GM21619 (cell line): ENCODE results near the gene TMEM263.
"Not testable (repeated sequence)": the region's sequence is repeated elsewhere in the genome, so short reads cannot be mapped to it uniquely, and the experiment has no call there.

Experiments used
- ATAC-seq: cut with Tn5 transposase; IDR thresholded peaks from one replicate; pipeline ENCODE4 v1.9.1; 2021; ENCODE audit not compliant: unreplicated experiment

The TMEM263 gene

DNA sequence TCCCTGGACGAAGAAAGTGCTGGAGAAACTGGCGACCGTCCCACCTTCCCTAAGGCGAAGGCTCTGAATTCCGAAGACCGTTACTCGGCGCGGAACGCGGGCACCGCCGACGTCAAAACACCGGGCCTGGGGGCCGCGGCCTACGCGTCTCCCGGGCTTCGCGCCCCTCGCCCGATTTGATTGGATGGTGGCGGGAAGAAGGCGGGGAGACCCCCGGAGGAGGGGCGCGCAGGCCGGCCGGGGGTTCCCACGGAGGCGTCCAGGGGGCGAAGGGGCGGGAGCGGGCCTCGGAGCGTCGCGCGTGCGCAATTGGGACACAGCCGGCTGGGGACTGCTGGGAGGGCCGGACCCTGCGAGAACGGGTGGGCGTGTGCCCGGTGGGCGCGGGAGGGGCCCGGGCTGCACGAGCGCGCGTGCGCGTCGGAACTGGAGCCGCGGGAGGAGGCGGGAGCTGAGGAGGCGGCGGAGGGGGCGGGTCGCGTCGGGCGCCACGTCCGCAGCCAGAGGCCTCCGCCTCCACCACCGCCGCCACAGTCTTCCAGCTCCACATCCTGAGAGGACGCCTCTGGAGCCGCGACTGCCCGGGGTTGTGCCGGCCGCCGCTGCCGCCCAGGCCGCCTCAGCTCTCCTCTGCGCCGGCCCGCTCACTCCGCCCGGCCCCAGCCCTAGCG, at the start of gene TMEM263:
TSS of gene TMEM263 (plus strand) at position 531 of the 671 bp plus-strand sequence. CDS start 11,210 bp downstream, outside the sequence.
- ATAC-seq: peak; percentile 76

DNA sequence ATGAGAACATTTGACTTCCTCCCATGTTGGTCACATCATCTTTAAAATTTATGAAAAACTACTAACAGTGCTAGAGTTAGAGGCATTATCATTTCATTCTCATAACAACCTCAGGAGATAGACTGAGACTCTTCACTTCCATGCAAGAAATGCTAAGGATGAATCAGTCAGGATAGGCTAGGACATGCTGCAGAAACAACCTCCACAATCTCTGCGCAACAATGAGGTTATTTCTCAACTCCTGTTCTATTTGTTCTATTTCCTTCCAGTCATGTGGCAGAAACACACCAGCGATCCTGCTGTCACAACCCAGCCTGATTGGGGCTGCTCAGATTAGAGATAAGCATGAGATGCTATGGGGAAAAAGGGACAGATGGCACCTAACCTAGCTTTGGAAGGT, 49.0 kb upstream of the TMEM263 start:
- no peak for ATAC-seq

DNA sequence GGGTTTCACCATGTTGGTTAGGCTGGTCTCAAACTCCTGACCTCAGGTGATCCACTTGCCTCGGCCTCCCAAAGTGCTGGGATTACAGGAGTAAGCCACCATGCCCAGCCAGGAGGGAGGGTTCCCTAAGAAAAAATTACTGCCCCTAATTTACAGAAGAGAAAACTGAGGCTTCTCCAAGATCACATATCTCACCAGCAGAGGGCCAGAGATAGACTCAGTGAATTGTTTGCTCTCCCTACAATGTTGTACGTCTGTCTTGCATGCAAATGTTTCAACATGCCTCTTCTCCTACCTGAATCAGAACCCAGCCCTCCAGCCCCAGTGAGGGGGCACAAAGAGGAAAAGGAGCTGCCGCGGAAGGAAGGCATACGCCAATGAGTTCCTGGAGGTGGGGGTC, 48.3 kb upstream of the TMEM263 start:
- ATAC-seq: no peak

DNA sequence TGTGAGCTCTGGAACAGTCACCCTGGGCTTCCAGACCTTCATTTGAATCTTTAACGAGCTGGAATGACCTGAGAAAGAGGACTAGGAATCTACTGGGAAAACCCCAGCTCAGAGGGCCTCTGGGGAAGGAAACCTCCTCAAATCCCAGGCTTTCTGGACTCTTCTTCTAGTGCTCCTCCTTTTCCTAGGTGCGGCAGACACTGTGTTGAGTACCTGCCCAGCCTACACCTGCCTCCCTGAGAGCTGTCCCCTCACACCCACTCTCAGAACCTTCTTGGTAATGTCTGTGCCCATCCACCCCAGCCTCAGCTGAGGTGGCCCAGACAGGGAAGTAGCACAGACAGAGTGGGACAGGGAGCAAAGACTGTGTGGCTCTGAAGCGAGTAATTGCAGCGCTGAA, 47.9 kb upstream of the TMEM263 start:
- ATAC-seq: no peak

DNA sequence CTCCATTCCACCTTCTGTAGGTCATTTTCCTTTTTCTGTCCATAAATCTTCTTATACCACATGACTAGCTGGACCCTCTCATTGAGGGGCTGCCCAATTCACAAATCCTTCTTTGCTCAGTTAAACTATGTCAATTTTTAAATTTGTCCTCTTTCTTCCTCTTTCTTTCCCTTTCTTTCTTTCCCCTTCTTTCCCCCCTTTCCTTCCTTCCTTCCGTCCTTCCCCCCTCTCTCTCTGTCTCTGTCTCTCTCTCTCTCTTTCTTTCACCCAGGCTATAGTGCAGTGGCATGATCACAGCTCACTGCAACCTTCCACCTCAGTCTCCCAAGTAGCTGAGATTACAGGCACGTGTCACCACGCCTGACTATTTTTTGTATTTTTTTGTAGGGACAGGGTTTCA, 47.1 kb upstream of the TMEM263 start:
- ATAC-seq: no peak

DNA sequence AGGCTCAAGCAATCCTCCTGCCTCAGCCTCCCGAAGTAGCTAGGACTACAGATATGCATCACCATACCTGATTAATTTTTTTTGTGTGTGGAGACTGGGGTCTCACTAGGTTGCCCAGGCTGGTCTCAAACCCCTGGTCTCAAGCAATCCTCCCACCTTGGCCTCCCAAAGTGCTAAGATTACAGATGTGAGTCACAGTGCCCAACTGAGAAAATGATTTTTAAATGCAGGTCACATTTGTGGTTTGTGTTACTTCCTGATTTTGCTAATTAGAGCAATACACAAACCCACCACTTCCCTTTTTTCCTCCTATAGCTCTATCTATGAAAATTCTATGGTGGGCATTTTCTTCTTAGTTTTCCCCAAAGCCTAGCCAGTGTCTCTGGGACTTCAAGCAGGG, 45.5 kb upstream of the TMEM263 start:
- ATAC-seq: peak; percentile 67

DNA sequence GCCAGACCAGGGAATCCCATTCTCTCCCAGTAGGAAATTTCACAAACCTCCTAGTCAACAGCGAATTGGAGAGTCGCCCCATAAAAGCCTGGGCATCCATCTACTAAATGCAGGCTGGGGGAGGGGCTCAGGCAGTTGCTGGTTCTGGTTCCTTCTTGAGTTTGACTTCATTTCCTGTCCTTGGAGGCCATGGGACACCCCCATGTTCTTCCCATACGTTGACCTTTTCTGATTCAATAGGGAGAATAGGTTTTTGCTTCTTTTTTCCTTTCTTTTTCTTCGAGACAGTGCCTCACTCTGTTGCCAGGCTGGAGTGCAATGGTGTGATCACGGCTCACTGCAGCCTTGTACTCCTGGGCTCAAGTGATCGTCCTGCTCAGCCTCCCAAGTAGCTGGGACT, 44.1 kb upstream of the TMEM263 start:
- no peak for ATAC-seq

DNA sequence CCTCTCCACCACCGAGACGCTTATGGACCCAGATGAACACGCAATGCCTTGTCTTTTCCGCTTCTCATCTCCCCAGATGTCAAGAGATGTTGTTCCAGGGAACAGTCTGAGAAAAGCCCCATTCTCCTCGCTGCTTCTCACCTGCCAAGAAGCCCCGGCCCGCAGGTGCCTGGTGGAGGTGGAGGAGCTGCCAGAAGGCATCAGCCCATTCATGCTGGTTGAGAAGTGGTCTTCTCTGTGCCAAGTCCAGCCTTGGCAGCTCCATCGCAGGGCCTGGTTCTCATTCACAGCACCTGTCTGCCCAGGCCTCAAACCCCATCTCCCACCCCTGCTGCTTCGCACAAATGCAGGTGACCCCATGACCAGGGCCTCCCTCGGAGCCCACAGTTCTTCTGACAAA, 42.3 kb upstream of the TMEM263 start:
- no peak for ATAC-seq

DNA sequence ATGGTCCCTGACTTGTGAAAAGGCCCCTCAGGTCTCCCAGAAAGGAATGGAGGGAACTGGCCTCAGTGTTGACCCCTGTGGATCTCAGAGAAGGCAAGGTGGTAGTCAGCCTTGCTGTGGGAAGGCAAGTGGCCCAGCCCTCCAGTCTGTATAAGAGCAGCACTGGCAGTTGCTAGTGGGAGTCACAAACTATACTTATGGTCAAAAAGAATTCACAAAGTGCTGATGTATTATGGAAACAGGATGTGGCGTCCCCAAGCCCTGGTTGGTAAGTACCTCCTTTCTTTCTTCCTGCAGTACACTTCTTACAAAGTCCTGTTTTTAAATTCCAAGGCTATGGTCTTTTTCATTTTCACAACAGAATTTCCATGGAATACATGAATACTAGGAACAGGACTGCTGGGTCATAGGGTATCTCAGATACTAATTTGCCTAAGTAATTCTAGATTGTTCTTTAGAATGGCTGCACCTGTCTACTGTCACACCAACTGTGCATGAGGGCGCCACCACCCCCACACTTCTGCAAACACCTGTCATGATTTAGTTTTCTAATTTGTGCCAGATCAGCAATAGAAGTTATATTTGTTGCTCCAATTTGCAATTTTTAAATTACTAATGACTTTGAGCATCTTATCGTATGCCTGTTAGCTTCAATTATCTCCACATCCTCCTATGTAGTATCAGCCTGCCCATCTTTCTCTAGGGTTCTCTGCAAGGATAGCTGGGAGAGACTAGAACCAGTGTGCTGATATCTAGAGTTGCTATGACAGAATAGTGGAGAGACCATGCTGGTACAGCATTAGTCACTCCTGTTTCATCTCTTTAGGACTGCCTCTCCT, 40.7 kb upstream of the TMEM263 start:
- peak; percentile 64 for ATAC-seq

DNA sequence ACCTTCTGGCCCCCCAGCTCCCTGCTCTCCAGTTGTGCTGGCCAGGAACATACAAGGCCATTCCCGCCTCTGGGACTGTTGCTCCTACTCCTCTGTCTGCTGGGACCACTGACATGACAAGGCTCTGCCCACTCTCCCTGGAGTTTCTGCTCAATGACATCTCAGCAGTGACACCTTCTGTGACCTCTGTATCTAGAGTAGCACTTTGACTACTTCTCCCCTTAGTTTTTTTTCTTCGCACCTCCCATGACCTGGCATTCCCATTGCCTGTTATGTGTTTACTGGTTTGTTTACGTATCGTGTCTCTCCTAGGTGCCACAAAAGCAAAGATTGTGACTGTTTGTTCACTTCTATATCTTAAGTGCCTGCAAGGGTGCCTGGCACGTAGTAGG, 40.1 kb upstream of the TMEM263 start:
- no peak for ATAC-seq

DNA sequence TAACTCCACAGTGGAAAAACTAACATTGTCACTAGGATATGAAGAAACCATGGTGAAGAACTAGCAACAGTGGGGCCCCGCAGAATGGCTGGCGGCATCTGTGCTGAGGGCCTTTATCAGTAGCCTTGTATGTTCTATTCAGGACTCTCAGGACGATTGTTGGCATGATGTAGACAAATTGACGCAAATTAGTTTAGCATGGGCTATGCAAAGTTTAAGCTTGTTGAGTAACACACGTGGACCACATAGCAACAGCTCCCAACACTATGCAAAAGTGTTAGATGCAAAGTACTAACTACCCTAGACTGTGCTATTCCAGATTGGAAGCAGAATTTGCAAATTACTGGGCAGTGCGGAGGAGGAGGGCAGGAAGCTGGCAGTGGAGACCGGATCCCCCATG, 38.2 kb upstream of the TMEM263 start:
- no peak for ATAC-seq

DNA sequence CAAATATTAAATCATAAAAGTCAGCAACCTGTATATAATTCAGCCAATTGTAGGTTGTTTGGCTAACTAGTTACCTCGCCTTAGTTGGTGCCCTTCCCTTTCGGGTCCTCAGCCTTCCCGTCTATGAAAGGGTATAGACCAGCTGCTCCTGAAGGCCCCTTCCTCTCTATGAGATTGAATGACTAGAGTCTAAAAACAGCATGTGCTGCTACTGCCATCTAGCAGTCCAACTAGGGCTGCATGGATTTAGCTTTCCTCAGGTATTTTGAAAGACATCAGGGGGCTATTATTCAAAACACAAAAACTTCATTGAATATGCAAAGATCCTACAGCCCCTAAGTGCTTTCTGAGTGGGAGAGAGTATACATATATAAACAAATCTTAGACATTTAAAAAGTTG, 37.0 kb upstream of the TMEM263 start:
- no peak for ATAC-seq

DNA sequence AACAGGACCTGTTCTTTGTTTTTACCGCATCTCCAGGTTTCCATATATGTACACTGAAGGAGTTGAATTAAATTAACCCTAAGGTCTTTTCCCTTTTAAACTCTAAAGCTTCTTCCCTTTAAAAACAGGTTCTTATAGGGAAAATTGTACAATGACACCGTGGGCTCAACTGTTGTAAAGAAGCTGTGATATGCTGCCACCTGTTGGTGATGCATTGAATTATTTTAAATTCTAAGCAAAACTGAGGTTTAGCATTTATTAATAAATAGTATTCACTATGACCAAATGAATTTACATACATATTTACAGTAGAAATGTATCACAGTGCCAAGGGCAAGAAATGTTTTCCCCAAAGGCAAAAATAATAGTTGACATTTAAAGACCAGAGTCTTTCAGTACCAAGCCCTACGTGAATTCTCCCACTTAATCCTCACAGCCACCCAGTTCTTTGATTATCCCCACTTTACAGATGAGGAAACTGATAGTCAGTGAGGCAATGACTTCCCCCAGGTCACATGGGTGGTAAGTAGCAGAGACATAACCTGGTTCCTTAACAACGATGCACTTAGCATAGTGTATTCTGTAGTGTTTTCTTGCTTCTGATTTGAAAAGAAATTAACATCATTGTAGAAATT, 35.7 kb upstream of the TMEM263 start:
- no peak for ATAC-seq

DNA sequence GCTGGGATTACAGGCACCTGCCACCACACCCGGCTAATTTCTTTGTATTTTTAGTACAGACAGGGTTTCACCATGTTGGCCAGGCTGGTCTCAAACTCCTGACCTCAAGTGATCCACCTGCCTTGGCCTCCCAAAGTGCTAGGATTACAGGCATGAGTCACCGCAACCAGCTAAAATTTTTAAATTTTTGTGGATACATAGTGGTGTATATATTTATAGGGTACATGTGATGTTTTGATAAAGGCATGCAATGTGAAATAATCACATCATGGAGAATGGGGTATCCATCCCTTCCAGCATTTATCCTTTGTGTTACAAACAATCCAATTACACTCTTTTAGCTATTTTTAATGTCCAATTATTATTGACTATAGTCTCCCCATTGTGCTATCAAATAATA, 33.7 kb upstream of the TMEM263 start:
- ATAC-seq: not testable (repeated sequence)

DNA sequence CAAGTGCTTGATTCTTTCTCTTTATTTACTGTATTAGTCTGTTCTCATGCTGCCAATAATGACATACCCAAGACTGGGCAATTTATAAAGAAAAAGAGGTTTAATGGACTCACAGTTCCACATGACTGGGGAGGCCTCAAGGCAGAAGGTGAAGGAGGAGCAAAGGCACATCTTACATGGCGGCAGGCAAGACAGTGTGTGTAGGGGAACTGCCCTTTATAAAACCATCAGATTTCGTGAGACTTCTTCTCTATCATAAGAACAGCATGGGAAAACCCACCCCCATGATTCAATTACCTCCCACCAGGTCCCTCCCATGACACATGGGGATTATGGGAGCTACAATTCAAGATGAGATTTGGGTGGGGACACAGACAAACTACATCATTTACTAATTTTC, 32.1 kb upstream of the TMEM263 start:
- not testable (repeated sequence) for ATAC-seq

DNA sequence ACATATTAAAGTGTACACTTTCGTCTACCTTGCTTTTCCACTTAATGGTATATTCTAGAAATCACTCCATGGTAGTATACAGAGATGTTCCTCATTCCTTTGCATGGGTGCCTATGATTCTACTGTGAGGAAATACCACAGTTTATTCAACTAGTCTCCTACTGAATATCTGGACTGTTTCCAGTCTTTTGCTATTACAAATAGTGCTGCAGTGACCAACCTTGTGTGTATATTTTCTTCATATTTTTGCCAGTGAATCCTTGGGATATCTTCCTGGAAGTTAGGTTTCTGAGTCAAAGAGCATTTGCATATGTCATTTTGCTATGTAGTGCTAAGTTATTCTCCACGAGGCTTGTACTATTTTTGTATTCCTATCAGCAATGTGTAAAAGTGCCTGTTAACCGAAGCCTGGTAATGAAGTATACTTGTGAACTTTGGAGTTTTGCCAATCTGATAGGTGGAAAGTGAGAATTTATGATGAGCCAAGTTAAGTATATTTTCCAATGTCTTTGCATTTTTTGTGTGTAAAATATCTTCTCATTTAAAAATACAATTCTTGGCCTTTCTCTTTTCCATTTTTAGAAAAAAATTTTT, 31.3 kb upstream of the TMEM263 start:
- ATAC-seq: no peak

DNA sequence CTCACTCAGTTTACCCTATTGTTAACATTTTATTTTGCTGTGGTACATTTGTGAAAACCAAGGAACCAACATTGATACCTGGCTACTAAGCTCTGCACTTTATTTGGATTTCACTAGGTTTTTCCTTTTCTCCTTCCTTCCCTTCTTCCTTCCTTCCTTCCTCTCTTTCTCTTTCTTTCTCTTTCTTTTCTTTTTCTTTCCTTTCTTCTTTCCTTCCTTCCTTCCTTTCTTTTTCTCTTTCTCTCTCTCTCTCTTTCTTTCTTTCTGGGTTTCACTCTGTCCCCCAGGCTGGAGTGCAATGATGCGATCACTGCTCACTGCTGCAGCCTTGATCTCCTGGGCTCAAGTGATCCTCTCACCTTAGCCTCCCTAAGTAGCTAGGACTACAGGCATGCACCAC, 29.1 kb upstream of the TMEM263 start:
- no peak for ATAC-seq

DNA sequence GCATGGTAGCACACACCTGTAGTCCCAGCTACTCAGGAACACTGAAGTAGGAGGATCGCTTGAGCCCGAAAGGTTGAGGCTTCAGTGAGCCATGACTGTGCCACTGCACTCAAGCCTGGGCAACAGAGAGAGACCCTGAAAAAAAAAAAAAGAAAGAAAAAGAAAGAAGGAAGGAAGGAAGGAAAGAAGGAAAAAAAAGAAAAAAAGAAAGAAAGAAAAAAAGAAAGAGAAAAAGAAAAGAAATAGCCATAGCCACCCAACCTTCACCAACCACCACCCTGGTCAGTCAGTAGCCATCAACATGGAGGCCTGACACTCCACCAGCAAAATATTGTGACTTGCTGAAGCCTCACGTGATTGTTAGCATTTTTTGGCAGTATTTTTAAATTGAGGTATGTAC, 21.4 kb upstream of the TMEM263 start:
- no peak for ATAC-seq

DNA sequence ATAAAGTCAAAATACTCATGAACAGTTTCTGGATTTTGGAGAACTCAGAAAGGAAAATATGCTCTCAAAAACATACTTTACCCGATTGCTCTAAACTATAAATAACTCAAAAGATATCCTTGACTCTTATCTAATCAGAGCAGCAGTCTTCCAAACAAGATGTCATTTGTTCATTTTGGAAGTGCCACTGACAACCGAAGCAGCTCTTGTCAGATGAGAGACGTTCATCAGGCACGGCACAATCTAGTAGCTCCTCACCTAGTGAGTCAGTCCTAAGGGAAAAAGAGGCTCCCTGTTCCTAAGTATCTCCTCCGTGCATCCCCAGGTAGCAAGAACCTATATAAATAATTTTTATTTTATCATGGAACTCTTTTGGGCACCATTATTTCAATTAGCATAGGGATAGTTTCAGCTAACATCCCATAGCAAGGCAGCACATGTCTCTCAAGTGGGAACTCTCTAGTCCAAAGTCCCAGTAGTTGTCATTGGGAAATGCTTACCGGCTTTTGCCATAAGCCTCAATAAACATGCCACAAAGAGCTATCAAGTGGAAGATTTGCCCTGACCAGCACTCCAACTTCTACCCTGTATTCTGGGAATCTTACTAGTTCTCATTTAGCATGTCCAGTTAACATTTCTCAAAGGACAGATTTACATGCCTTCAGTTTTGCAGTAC, 14.1 kb upstream of the TMEM263 start:
- ATAC-seq: no peak

DNA sequence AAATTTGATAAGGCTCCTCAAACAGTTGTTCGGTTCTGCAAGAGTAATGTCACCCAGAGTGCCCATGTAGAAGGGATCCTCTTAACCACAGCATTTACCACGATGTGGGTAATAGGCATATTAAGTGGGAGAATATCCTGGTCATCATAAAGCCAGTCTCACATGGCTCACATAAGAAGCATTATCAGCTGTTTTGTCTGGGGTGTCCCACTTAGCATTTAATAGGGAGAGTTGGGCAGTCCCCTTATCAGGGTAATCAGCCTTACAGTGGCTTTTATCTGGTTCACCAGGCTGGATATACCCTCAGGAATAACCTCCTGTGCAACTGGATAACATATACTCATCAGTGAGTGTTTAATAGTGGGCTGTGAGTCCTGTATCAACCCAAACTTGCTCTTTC, 12.9 kb upstream of the TMEM263 start:
- ATAC-seq: no peak

DNA sequence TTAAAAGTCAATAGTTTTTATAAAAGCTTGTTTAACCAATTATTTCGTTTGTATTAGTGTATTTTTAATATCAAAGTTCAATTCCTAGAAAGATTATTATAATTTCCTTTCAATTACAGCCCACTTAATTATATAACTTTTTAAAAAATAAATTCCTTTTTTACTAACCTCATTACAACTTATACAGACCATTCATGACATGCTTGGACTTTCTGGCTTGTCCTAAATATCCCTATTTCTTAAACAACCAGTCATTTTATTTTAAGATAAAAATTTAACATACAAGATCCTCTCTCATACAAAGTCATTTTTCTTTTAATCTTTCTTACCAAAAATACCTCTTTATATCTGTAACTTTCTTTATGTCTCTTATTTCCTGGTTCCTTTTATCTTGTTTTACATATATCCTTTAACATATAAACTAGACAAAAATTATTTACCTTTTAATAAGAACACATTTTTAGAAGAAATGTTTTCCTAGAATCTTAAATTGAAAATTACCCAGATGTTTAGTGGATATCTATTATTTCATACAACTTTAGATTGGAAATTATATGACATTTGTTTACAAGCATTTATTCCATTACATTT, 10.4 kb upstream of the TMEM263 start:
- no peak for ATAC-seq
